H9 (cell line): ENCODE data around the gene CBLN3. TPM values are rescaled to one million over a fixed set of nuclear protein-coding genes. Genes with fewer than 3 reads are reported as not detected.

ENCODE experiments used
- DNase-seq: peaks from one replicate; pipeline ENCODE4 v3.0.0-alpha.2; 2017
- H2AFZ ChIP-seq: one replicate; pipeline ENCODE4 v1.6.1; 2013; ENCODE audit warnings: mild to moderate bottlenecking, low read length, control low read depth, moderate library complexity
- H2AK5ac ChIP-seq: 2 replicates; pipeline ENCODE4 v1.6.1; 2013; ENCODE audit warnings: low read length, control low read depth, mixed read lengths; ENCODE audit not compliant: insufficient read length
- H2BK120ac ChIP-seq: one replicate; pipeline ENCODE4 v1.6.1; 2013; ENCODE audit warnings: low read depth, mild to moderate bottlenecking, low read length, control low read depth, inconsistent platforms; ENCODE audit not compliant: poor library complexity, severe bottlenecking
- H2BK12ac ChIP-seq: 2 replicates; pipeline ENCODE4 v1.6.1; 2013; ENCODE audit warnings: low read length, control low read depth, mixed read lengths, low read depth; ENCODE audit not compliant: insufficient read length
- H2BK15ac ChIP-seq: 2 replicates; pipeline ENCODE4 v1.6.1; 2013; ENCODE audit warnings: low read depth, low read length, control low read depth
- H2BK20ac ChIP-seq: one replicate; pipeline ENCODE4 v1.6.1; 2013; ENCODE audit warnings: low read depth, mild to moderate bottlenecking, low read length, control low read depth, inconsistent platforms; ENCODE audit not compliant: poor library complexity, severe bottlenecking
- H2BK5ac ChIP-seq: 2 replicates; pipeline ENCODE4 v1.6.1; 2013; ENCODE audit warnings: low read length, control low read depth, mixed read lengths; ENCODE audit not compliant: insufficient read length
- H3K14ac ChIP-seq: 2 replicates; pipeline ENCODE4 v1.6.1; 2013; ENCODE audit warnings: low read length, control low read depth; ENCODE audit not compliant: insufficient read depth
- H3K18ac ChIP-seq: 2 replicates; pipeline ENCODE4 v1.6.1; 2013; ENCODE audit warnings: low read depth, mild to moderate bottlenecking, mixed read lengths, low read length, control low read depth; ENCODE audit not compliant: insufficient read length
- H3K23ac ChIP-seq: 2 replicates; pipeline ENCODE4 v1.6.1; 2013; ENCODE audit warnings: low read length, control low read depth, mixed read lengths, low read depth; ENCODE audit not compliant: insufficient read length
- H3K23me2 ChIP-seq: 2 replicates; pipeline ENCODE4 v1.6.1; 2013; ENCODE audit warnings: low read depth, mild to moderate bottlenecking, mixed read lengths, low read length, control low read depth; ENCODE audit not compliant: insufficient read length, poor library complexity, severe bottlenecking
- H3K27ac ChIP-seq: 2 replicates; pipeline ENCODE4 v1.5.1; 2013; ENCODE audit warnings: low read length, control low read depth, mixed read lengths, low read depth; ENCODE audit not compliant: insufficient read length
- H3K27me3 ChIP-seq: 2 replicates; pipeline ENCODE4 v1.6.1; 2013; ENCODE audit warnings: low read length, control low read depth, inconsistent platforms; ENCODE audit not compliant: insufficient read depth
- H3K4ac ChIP-seq: 2 replicates; pipeline ENCODE4 v1.6.1; 2013; ENCODE audit warnings: low read depth, mild to moderate bottlenecking, control low read depth, inconsistent platforms, low read length, moderate library complexity
- H3K4me1 ChIP-seq: 2 replicates; pipeline ENCODE4 v1.6.1; 2013; ENCODE audit warnings: low read length, control low read depth, inconsistent platforms; ENCODE audit not compliant: insufficient read depth
- H3K4me2 ChIP-seq: 2 replicates; pipeline ENCODE4 v1.6.1; 2013; ENCODE audit warnings: low read length, control low read depth, mixed read lengths; ENCODE audit not compliant: insufficient read length, insufficient read depth
- H3K56ac ChIP-seq: 2 replicates; pipeline ENCODE4 v1.6.1; 2013; ENCODE audit warnings: low read depth, mild to moderate bottlenecking, mixed read lengths, low read length, control low read depth; ENCODE audit not compliant: insufficient read length
- H3K79me1 ChIP-seq: 2 replicates; pipeline ENCODE4 v1.6.1; 2013; ENCODE audit warnings: low read depth, mild to moderate bottlenecking, moderate library complexity, low read length, control low read depth, inconsistent platforms; ENCODE audit not compliant: insufficient read depth, poor library complexity, severe bottlenecking
- H3K79me2 ChIP-seq: 2 replicates; pipeline ENCODE4 v1.6.1; 2013; ENCODE audit warnings: low read length, control low read depth, inconsistent platforms; ENCODE audit not compliant: insufficient read depth
- H3K9ac ChIP-seq: 2 replicates; pipeline ENCODE4 v1.6.1; 2013; ENCODE audit warnings: low read length, control low read depth, mixed read lengths; ENCODE audit not compliant: insufficient read length; ENCODE audit errors: extremely low read depth
- H3K9me3 ChIP-seq: one replicate; pipeline ENCODE4 v1.6.1; 2013; ENCODE audit warnings: low read depth, low read length, inconsistent platforms; ENCODE audit not compliant: control insufficient read depth
- H3T11ph ChIP-seq: one replicate; pipeline ENCODE4 v1.6.1; 2013; ENCODE audit warnings: mild to moderate bottlenecking, low read length, control low read depth, inconsistent platforms
- H4K20me1 ChIP-seq: one replicate; pipeline ENCODE4 v1.6.1; 2013; ENCODE audit not compliant: control insufficient read depth, insufficient read length, insufficient read depth
- H4K5ac ChIP-seq: 2 replicates; pipeline ENCODE4 v1.6.1; 2013; ENCODE audit warnings: low read depth, mild to moderate bottlenecking, mixed read lengths, low read length, control low read depth; ENCODE audit not compliant: insufficient read length
- H4K8ac ChIP-seq: replicated peaks from 2 replicates; pipeline ENCODE4 v1.6.1; 2013; ENCODE audit warnings: low read length, control low read depth, mixed read lengths, low read depth; ENCODE audit not compliant: insufficient read length
- H4K91ac ChIP-seq: 2 replicates; pipeline ENCODE4 v1.6.1; 2013; ENCODE audit warnings: low read depth, mild to moderate bottlenecking, moderate library complexity, mixed read lengths, low read length, control low read depth; ENCODE audit not compliant: insufficient read length
- H3K27ac Mint-ChIP-seq, 3 experiments: 2 replicates in 2 of 3; 3 replicates in 1 of 3; pipeline ENCODE4 v1.8.0; 2020 to 2021; ENCODE audit warnings: mixed read lengths in 3 of 3, mild to moderate bottlenecking in 1 of 3, moderate library complexity in 1 of 3
- H3K27me3 Mint-ChIP-seq: 2 replicates; pipeline ENCODE4 v1.8.0; 2021; ENCODE audit warnings: low read depth, mild to moderate bottlenecking, moderate library complexity, mixed read lengths
- H3K36me3 Mint-ChIP-seq, 3 experiments: 2 replicates in 2 of 3; 3 replicates in 1 of 3; pipeline ENCODE4 v1.8.0; 2020 to 2021; ENCODE audit warnings: low read depth in 3 of 3, mixed read lengths in 3 of 3; ENCODE audit not compliant: insufficient read depth in 1 of 3
- H3K4me1 Mint-ChIP-seq, 2 experiments: 2 replicates each; pipeline ENCODE4 v1.8.0; 2020; ENCODE audit warnings: mixed read lengths in 2 of 2
- H3K4me3 Mint-ChIP-seq, 2 experiments: 2 replicates in 1 of 2; 3 replicates in 1 of 2; pipeline ENCODE4 v1.8.0; 2020 to 2021; ENCODE audit warnings: mild to moderate bottlenecking in 2 of 2, mixed read lengths in 2 of 2, moderate library complexity in 1 of 2
- H3K9me3 Mint-ChIP-seq, 2 experiments: 2 replicates in 1 of 2; 3 replicates in 1 of 2; pipeline ENCODE4 v1.8.0; 2020; ENCODE audit warnings: mild to moderate bottlenecking in 2 of 2, mixed read lengths in 2 of 2, moderate library complexity in 1 of 2
- CTCF ChIP-seq: fragments of 200-600 bp; sonication (generic); conservative IDR thresholded peaks from 3 replicates; pipeline ENCODE4 v1.8.0; 2021; ENCODE audit warnings: antibody characterized with exemption, mild to moderate bottlenecking
- WGBS: extraction: QIAGEN DNeasy Blood & Tissue Kit; methylation state at CpG from one replicate; pipeline ENCODE4 v1.1.7; 2013; ENCODE audit warnings: missing lambda C conversion rate, low lambda C conversion rate, mixed read lengths; ENCODE audit not compliant: insufficient read length; ENCODE audit errors: extremely low coverage; 5-methylcytosine and 5-hydroxymethylcytosine counted together
- total RNA-seq: library from RNA; stranded (reverse); gene quantifications from 2 replicates; pipeline ENCODE4 v1.2.1, GENCODE V29; 2021

The CBLN3 gene
- total RNA-seq, 1 experiment from 2014 or later, result 0.39 TPM

DNA sequence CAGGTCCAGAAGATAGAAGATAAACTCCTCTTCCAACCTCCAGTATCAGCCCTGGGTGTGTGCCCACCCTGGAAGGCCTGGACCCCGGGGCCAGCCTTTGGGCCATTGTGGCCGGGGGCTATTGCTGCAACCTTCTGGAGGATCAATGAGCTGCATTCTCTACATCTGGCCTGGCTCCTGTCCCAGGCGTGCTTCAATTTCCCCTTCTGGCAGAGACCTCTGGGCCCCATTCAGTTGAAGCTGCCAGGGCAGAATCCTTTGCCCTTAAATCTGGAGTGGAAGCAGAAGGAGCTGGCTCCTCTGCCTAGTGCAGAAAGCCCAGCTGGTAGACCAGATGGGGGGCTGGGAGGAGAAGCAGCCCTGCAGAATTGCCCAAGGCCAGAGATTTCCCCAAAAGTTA lies 20.7 kb downstream of the CBLN3 start:
- Histone ChIP-seq H3K79me1 (no peaks in the 10 kb centered on the region), H3K27ac (no peak overlapping the region), H3T11ph (no peak overlapping the region), H4K20me1 (no peaks in the 10 kb centered on the region), H3K23ac (no peak overlapping the region), H2AK5ac (no peak overlapping the region), H4K5ac (no peak overlapping the region), H3K4ac (no peak overlapping the region), H3K14ac (no peak overlapping the region), H3K4me2 (no peak overlapping the region), H2AFZ (no peak overlapping the region), H3K79me2 (no peaks in the 10 kb centered on the region), H3K18ac (no peak overlapping the region), H4K8ac (no peak overlapping the region), H2BK20ac (no peak overlapping the region), H4K91ac (no peak overlapping the region), H3K4me1 (no peaks in the 10 kb centered on the region), H3K56ac (no peak overlapping the region), H3K27me3 (no peaks in the 10 kb centered on the region), H2BK12ac (no peak overlapping the region), H3K9ac (no peak overlapping the region), H2BK120ac (no peak overlapping the region), H3K9me3 (no peaks in the 10 kb centered on the region), H3K23me2 (no peaks in the 10 kb centered on the region), H2BK5ac (no peak overlapping the region), H2BK15ac (no peak overlapping the region)
- H3K27ac Mint-ChIP-seq, result no peak overlapping the region
- peak; percentile 13 for DNase-seq
- TF ChIP-seq CTCF, result no peak
- H3K4me3 Mint-ChIP-seq, result no peak overlapping the region
- H3K9me3 Mint-ChIP-seq, result no peaks in the 10 kb centered on the region
- H3K4me1 Mint-ChIP-seq, result peaks cover 13 to 15% of the 10 kb centered on the region in 2 experiments
- WGBS, result no CpG with 5 or more reads among the region's 3 CpGs
- peaks cover 5 to 26% (median 13%) of the 10 kb centered on the region in 3 experiments; a peak in 6 of 7 replicates for H3K36me3 Mint-ChIP-seq
- H3K27me3 Mint-ChIP-seq, result no peaks in the 10 kb centered on the region
